ENCODE results near the gene OR9Q1.

OR9Q1 gene

DNA sequence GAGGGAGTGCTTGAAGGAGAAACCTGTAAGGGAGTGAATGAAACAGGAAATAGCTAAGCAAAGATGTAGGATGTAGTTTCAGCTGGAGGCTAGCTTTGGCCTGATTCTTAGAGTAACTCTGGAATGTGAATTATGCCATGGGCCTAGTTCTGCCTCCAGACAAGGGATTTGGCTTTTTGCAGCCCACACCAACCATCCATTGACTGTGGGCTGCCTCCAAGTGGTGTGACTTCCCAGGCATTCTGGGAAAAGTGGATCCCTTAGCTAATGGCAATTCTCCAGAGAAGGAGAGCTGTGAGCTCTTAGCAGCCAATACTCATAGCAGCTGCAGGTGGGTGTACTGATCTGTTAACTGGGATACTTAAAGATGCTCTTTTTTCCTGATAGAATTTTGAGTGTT lies 103.7 kb downstream of the OR9Q1 start:
- TF ChIP-seq, protein P1, sequence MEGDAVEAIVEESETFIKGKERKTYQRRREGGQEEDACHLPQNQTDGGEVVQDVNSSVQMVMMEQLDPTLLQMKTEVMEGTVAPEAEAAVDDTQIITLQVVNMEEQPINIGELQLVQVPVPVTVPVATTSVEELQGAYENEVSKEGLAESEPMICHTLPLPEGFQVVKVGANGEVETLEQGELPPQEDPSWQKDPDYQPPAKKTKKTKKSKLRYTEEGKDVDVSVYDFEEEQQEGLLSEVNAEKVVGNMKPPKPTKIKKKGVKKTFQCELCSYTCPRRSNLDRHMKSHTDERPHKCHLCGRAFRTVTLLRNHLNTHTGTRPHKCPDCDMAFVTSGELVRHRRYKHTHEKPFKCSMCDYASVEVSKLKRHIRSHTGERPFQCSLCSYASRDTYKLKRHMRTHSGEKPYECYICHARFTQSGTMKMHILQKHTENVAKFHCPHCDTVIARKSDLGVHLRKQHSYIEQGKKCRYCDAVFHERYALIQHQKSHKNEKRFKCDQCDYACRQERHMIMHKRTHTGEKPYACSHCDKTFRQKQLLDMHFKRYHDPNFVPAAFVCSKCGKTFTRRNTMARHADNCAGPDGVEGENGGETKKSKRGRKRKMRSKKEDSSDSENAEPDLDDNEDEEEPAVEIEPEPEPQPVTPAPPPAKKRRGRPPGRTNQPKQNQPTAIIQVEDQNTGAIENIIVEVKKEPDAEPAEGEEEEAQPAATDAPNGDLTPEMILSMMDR (IDR thresholded peaks at IDR 0.05; ENCODE audit: unreplicated experiment in 3 of 3), result no peak
- Mint-ChIP-seq H3K4me3 (no peak overlapping the region), H3K27ac (no peak overlapping the region), H3K36me3 (ENCODE audit: low read depth) (no peaks in the 10 kb centered on the region), H3K27me3 (ENCODE audit: low read depth) (no peaks in the 10 kb centered on the region), H3K4me1 (no peaks in the 10 kb centered on the region), H3K9me3 (no peaks in the 10 kb centered on the region)

DNA sequence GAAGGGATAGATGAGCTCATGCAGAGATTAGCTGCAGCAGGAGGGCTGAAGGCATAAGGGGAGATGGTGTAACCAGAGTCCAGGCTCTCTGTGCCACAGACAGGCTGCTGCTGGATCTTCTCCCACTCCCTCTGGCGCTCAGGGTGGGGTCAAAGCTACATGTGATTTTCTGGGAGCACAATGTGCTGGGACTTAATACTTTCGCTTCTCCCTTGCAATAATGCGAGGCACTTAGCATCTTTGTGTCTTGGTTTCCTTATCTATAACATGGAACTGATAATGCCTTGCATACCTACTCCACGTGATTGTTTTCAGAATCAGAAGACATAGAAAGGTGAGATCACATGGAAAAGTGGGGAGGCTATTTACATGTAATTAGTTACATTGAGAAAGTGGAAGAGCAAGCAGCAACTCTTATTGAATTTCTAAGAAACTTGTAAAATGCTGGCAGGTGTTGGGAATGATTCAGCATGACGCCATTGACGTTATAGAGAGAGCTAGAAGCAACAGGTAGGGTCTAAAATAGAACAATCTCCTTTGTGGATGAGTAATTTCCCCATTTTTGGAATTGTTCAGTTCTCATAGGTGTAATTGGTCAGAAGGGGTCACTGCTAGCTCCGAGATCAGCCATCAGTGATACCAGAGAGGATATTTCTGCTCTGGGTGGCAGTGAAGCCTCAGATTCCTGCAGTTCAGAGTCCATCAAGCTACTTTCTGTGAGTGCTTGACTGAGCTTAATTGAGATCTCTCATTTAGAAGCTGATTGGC lies 109.8 kb downstream of the OR9Q1 start:
- H3K4me3 Mint-ChIP-seq, result no peak overlapping the region
- H3K27ac Mint-ChIP-seq, result no peak overlapping the region
- no peaks in the 10 kb centered on the region for H3K9me3 Mint-ChIP-seq
- no peaks in the 10 kb centered on the region for H3K4me1 Mint-ChIP-seq
- no peaks in the 10 kb centered on the region for H3K36me3 Mint-ChIP-seq (ENCODE audit: low read depth)
- TF ChIP-seq, protein P1 (IDR thresholded peaks at IDR 0.05; ENCODE audit: unreplicated experiment in 3 of 3), result no peak
- H3K27me3 Mint-ChIP-seq (ENCODE audit: low read depth), result peaks cover 4% of the 10 kb centered on the region

DNA sequence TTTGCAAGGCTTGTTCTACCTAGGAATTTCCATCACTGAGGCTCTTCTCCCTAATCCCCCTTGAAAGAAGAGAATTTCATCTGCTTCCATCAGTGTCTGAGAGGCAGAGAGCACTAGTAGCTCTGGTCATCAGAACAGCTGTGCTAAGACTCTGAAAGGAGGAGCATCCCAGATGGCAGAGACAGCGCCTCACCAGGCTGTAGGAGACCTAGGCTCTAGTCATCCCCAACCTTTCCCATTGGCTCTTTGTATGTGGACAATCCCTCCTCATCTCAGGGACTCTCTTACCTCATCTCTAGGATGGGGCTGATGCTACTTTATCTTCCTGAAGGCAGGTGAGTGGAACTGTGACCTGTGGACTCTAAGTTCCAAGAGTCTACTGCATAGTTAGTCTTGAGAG lies 110.5 kb downstream of the OR9Q1 start:
- Mint-ChIP-seq H3K27ac (no peak overlapping the region), H3K27me3 (ENCODE audit: low read depth) (peaks cover 4% of the 10 kb centered on the region), H3K4me3 (no peak overlapping the region), H3K9me3 (no peaks in the 10 kb centered on the region), H3K36me3 (ENCODE audit: low read depth) (no peaks in the 10 kb centered on the region), H3K4me1 (no peaks in the 10 kb centered on the region)
- TF ChIP-seq, protein P1 (IDR thresholded peaks at IDR 0.05; ENCODE audit: unreplicated experiment in 3 of 3), result no peak

DNA sequence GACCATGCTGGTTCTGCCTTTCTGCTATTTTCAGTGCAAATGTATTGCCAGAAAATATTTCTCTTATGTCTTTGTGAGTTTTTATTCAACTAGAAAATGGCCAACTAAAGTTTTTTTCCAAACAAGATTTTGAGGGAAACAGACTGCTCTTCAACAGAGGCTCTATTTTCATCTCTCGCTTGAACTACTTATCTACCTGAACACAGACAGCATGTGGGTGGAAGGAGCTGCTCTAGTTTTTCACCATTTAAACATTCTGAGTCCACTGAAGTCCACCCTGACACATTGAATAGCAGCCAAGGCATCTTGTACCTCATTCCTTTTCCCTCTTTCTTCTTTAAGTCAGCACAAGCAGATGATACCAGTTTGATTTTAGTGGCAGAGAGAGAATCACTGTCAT lies 111.5 kb downstream of the OR9Q1 start:
- Mint-ChIP-seq H3K27me3 (ENCODE audit: low read depth) (peaks cover 4% of the 10 kb centered on the region), H3K9me3 (no peaks in the 10 kb centered on the region), H3K27ac (no peak overlapping the region), H3K4me3 (no peak overlapping the region), H3K36me3 (ENCODE audit: low read depth) (no peaks in the 10 kb centered on the region), H3K4me1 (no peaks in the 10 kb centered on the region)
- TF ChIP-seq, protein P1 (IDR thresholded peaks at IDR 0.05; ENCODE audit: unreplicated experiment in 3 of 3), result no peak

DNA sequence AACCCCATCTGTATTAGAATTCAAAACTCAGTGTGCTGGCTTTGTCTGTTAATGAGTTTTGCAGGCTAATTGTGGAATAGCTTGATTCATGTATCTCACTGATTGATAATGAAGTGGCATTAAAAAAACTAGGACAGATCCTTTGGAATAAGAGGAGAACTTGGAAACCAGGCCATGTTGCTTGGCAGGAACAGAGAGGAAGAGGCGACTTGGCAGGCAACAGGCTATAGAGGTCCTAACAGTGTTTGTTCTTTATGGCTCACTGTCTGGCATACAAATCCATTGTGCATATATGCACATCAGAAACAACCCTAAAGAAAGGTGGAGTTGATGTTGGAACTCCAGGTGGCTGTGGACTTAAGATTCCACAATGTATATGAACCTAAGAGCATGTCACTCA lies 119.1 kb downstream of the OR9Q1 start:
- H3K4me3 Mint-ChIP-seq, result no peak overlapping the region
- no peak overlapping the region for H3K27ac Mint-ChIP-seq
- no peaks in the 10 kb centered on the region for H3K36me3 Mint-ChIP-seq (ENCODE audit: low read depth)
- no peaks in the 10 kb centered on the region for H3K4me1 Mint-ChIP-seq
- TF ChIP-seq, protein P1 (IDR thresholded peaks at IDR 0.05; ENCODE audit: unreplicated experiment in 3 of 3), result no peak
- no peaks in the 10 kb centered on the region for H3K9me3 Mint-ChIP-seq
- H3K27me3 Mint-ChIP-seq (ENCODE audit: low read depth), result peaks cover 4% of the 10 kb centered on the region

DNA sequence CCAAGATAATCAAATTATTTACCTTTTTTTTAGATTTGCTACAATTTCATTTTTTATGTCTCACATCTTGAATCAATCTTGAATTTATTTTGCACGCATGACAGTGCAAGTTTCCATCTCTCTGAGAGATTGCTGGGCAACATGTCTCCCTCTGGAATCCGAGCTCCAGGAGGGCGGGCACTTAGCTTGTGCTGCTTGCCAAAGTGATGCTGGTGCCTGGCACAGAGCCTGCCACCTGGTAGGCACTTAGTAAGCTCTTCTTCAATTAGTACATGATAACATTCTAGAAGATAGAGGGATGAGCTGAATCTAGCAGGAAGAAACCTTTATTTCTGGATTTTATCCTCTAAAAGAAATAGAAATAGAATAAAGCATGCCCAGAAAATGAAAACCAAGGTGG lies 129.1 kb downstream of the OR9Q1 start:
- H3K4me1 Mint-ChIP-seq, result no peaks in the 10 kb centered on the region
- TF ChIP-seq, protein P1 (IDR thresholded peaks at IDR 0.05; ENCODE audit: unreplicated experiment in 3 of 3), result no peak
- H3K9me3 Mint-ChIP-seq, result no peaks in the 10 kb centered on the region
- no peaks in the 10 kb centered on the region for H3K36me3 Mint-ChIP-seq (ENCODE audit: low read depth)
- H3K4me3 Mint-ChIP-seq, result no peak overlapping the region
- no peaks in the 10 kb centered on the region for H3K27me3 Mint-ChIP-seq (ENCODE audit: low read depth)
- no peak overlapping the region for H3K27ac Mint-ChIP-seq
